Activated CD4-positive, alpha-beta T cell treated with anti-CD3 and anti-CD28 coated beads, Interleukin-2, amount 10 ng/mL, durations not matched to agents 24 days and 14 days (primary cell): Measurements from ENCODE around the gene ELOVL5. TPM values are rescaled to one million over a fixed set of nuclear protein-coding genes. Genes with fewer than 3 reads are reported as not detected.
A peak's percentile ranks its signal among the peaks of the same experiment; 100 is the strongest.
"Not testable (repeated sequence)": the region's sequence is repeated elsewhere in the genome, so short reads cannot be mapped to it uniquely, and the experiment has no call there.

ENCODE experiments used
- DNase-seq: peaks from one replicate; pipeline ENCODE4 v3.0.0; 2022
- H3K27ac Mint-ChIP-seq: one replicate; pipeline ENCODE4 v1.8.0; 2022; ENCODE audit warnings: mild to moderate bottlenecking, mixed read lengths
- H3K27me3 Mint-ChIP-seq: one replicate; pipeline ENCODE4 v1.8.0; 2022; ENCODE audit warnings: mixed read lengths
- H3K36me3 Mint-ChIP-seq: one replicate; pipeline ENCODE4 v1.8.0; 2022; ENCODE audit warnings: low read depth, mild to moderate bottlenecking, mixed read lengths
- H3K4me1 Mint-ChIP-seq: one replicate; pipeline ENCODE4 v1.8.0; 2021; ENCODE audit warnings: mixed read lengths
- H3K4me3 Mint-ChIP-seq: one replicate; pipeline ENCODE4 v1.8.0; 2022; ENCODE audit warnings: mild to moderate bottlenecking, moderate library complexity, mixed read lengths
- H3K9me3 Mint-ChIP-seq: one replicate; pipeline ENCODE4 v1.8.0; 2021; ENCODE audit warnings: mixed read lengths
- intact Hi-C: fragments of 100-400 bp; cut with micrococcal nuclease; formaldehyde crosslinking; loops from one replicate; pipeline ENCODE4 v1.15.1; 2023
- total RNA-seq: library from RNA; stranded (reverse); gene quantifications from 2 replicates; pipeline ENCODE4 v1.2.3, GENCODE V29; 2022

Gene ELOVL5
- total RNA-seq, 1 donor from 2014 or later: 126 TPM

- peaks cover 21% of the 10 kb centered on the region for H3K27me3 Mint-ChIP-seq
- peaks cover 34% of the 10 kb centered on the region for H3K4me1 Mint-ChIP-seq
- DNase-seq: no peak
- intact Hi-C loops: loop anchor here (2.0 to 5.0 kb wide), 3 partner anchors 177 to 1064 kb away; partner anchors contain the start of genes GCLC and MCM3
- H3K36me3 Mint-ChIP-seq: peaks cover 19% of the 10 kb centered on the region
- H3K27ac Mint-ChIP-seq: peak overlapping the region; percentile 92
- peak overlapping the region; percentile 93 for H3K4me3 Mint-ChIP-seq
- no peaks in the 10 kb centered on the region for H3K9me3 Mint-ChIP-seq
Observed at GRCh38 chr6:53349209-53349693, 501 bp upstream of the ELOVL5 start.

GRCh38 chr6:53347921-53348370, 804 bp downstream of the ELOVL5 start:
- Mint-ChIP-seq H3K9me3 (no peaks in the 10 kb centered on the region), H3K4me1 (peaks cover 46% of the 10 kb centered on the region), H3K4me3 (peak overlapping the region; percentile 93), H3K27me3 (peaks cover 14% of the 10 kb centered on the region), H3K27ac (peak overlapping the region; percentile 89), H3K36me3 (peaks cover 20% of the 10 kb centered on the region)
- intact Hi-C loops: loop anchor here (1.0 to 5.0 kb wide), 6 partner anchors 11 to 1063 kb away; partner anchors contain the start of genes GCLC and MCM3
- peak; percentile 87 for DNase-seq

- Mint-ChIP-seq H3K27ac (peak overlapping the region; percentile 89), H3K4me3 (peak overlapping the region; percentile 93), H3K36me3 (peaks cover 20% of the 10 kb centered on the region), H3K9me3 (no peaks in the 10 kb centered on the region), H3K27me3 (peaks cover 9% of the 10 kb centered on the region), H3K4me1 (peaks cover 50% of the 10 kb centered on the region)
- intact Hi-C loops: loop anchor here (1.0 to 5.0 kb wide), 3 partner anchors 40 to 200 kb away; partner anchors contain the start of gene GCLC
- peak; percentile 84 for DNase-seq
Observed at GRCh38 chr6:53347250-53347920, 1.4 kb downstream of the ELOVL5 start.

- Mint-ChIP-seq H3K4me1 (peaks cover 62% of the 10 kb centered on the region), H3K36me3 (peaks cover 24% of the 10 kb centered on the region)
Observed at GRCh38 chr6:53346049-53346448, 2.7 kb downstream of the ELOVL5 start.

GRCh38 chr6:53344969-53345368, 3.8 kb downstream of the ELOVL5 start:
- Mint-ChIP-seq H3K36me3 (peaks cover 24% of the 10 kb centered on the region), H3K4me3 (peak overlapping the region; percentile 74), H3K27me3 (no peaks in the 10 kb centered on the region), H3K4me1 (peaks cover 67% of the 10 kb centered on the region), H3K9me3 (no peaks in the 10 kb centered on the region), H3K27ac (peak overlapping the region; percentile 74)
- intact Hi-C loops: loop anchor here (2.0 to 5.0 kb wide), 3 partner anchors 14 to 202 kb away; partner anchors contain the start of gene GCLC
- peak; percentile 69 for DNase-seq

More at GRCh38 chr6:53346049-53346448, 2.7 kb downstream of the ELOVL5 start:
- Mint-ChIP-seq H3K4me3 (peak overlapping the region; percentile 93), H3K27ac (peak overlapping the region; percentile 89)
- H3K27me3 Mint-ChIP-seq, DNase-seq, H3K9me3 Mint-ChIP-seq: not testable (repeated sequence)
- intact Hi-C loops: loop anchor here (5.0 kb wide), 2 partner anchors 174 to 201 kb away; partner anchors contain the start of gene GCLC

GRCh38 chr6:53343092-53343491, 5.7 kb downstream of the ELOVL5 start:
- H3K27ac Mint-ChIP-seq: no peak overlapping the region
- intact Hi-C loops: no loop called here
- no peaks in the 10 kb centered on the region for H3K27me3 Mint-ChIP-seq
- H3K4me3 Mint-ChIP-seq: no peak overlapping the region
- H3K4me1 Mint-ChIP-seq: peaks cover 71% of the 10 kb centered on the region
- H3K36me3 Mint-ChIP-seq: peaks cover 24% of the 10 kb centered on the region
- H3K9me3 Mint-ChIP-seq: no peaks in the 10 kb centered on the region
- DNase-seq: no peak

- intact Hi-C loops: no loop called here
- Mint-ChIP-seq H3K27ac (no peak overlapping the region), H3K4me3 (no peak overlapping the region)
Observed at GRCh38 chr6:53342217-53342616, 6.5 kb downstream of the ELOVL5 start.

GRCh38 chr6:53340536-53340935, 8.2 kb downstream of the ELOVL5 start:
- H3K4me1 Mint-ChIP-seq: peaks cover 79% of the 10 kb centered on the region
- peaks cover 21% of the 10 kb centered on the region for H3K36me3 Mint-ChIP-seq
- no peaks in the 10 kb centered on the region for H3K27me3 Mint-ChIP-seq
- H3K27ac Mint-ChIP-seq: no peak overlapping the region
- intact Hi-C loops: no loop called here
- H3K4me3 Mint-ChIP-seq: no peak overlapping the region
- peak; percentile 37 for DNase-seq
- no peaks in the 10 kb centered on the region for H3K9me3 Mint-ChIP-seq

More at GRCh38 chr6:53342217-53342616, 6.5 kb downstream of the ELOVL5 start:
- H3K9me3 Mint-ChIP-seq: no peaks in the 10 kb centered on the region
- H3K36me3 Mint-ChIP-seq: peaks cover 29% of the 10 kb centered on the region
- H3K4me1 Mint-ChIP-seq: peaks cover 79% of the 10 kb centered on the region
- no peaks in the 10 kb centered on the region for H3K27me3 Mint-ChIP-seq
- no peak for DNase-seq

GRCh38 chr6:53339424-53339823, 9.3 kb downstream of the ELOVL5 start:
- Mint-ChIP-seq H3K27me3 (no peaks in the 10 kb centered on the region), H3K36me3 (peaks cover 16% of the 10 kb centered on the region), H3K9me3 (no peaks in the 10 kb centered on the region), H3K4me1 (peaks cover 77% of the 10 kb centered on the region), H3K27ac (no peak overlapping the region), H3K4me3 (no peak overlapping the region)
- no peak for DNase-seq
- intact Hi-C loops: loop anchor here (10.0 kb wide), 2 partner anchors 345 to 945 kb away; partner anchors contain the start of gene GSTA4

GRCh38 chr6:53338304-53338703, 10.4 kb downstream of the ELOVL5 start:
- peaks cover 14% of the 10 kb centered on the region for H3K36me3 Mint-ChIP-seq
- no peaks in the 10 kb centered on the region for H3K9me3 Mint-ChIP-seq
- H3K27me3 Mint-ChIP-seq: no peaks in the 10 kb centered on the region
- H3K4me1 Mint-ChIP-seq: peaks cover 73% of the 10 kb centered on the region
- no peak for DNase-seq
- intact Hi-C loops: loop anchor here (10.0 kb wide), 2 partner anchors 344 to 944 kb away; partner anchors contain the start of gene GSTA4
- H3K4me3 Mint-ChIP-seq: peak overlapping the region; percentile 31
- H3K27ac Mint-ChIP-seq: peak overlapping the region; percentile 35

- peak overlapping the region; percentile 97 for H3K27ac Mint-ChIP-seq
- peaks cover 68% of the 10 kb centered on the region for H3K4me1 Mint-ChIP-seq
- no peak for DNase-seq
- intact Hi-C loops: loop anchor here (10.0 kb wide), 2 partner anchors 341 to 941 kb away; partner anchors contain the start of gene GSTA4
- peaks cover 23% of the 10 kb centered on the region for H3K36me3 Mint-ChIP-seq
- H3K27me3 Mint-ChIP-seq: no peaks in the 10 kb centered on the region
- no peaks in the 10 kb centered on the region for H3K9me3 Mint-ChIP-seq
- H3K4me3 Mint-ChIP-seq: peak overlapping the region; percentile 81
Observed at GRCh38 chr6:53336070-53336469, 12.7 kb downstream of the ELOVL5 start.

- no peaks in the 10 kb centered on the region for H3K27me3 Mint-ChIP-seq
- H3K4me3 Mint-ChIP-seq: peak overlapping the region; percentile 81
- peak; percentile 92 for DNase-seq
- peaks cover 67% of the 10 kb centered on the region for H3K4me1 Mint-ChIP-seq
- peaks cover 27% of the 10 kb centered on the region for H3K36me3 Mint-ChIP-seq
- intact Hi-C loops: loop anchor here (1.0 to 10.0 kb wide), 6 partner anchors 12 to 941 kb away; partner anchors contain the start of genes ELOVL5 and GSTA4
- peak overlapping the region; percentile 97 for H3K27ac Mint-ChIP-seq
- H3K9me3 Mint-ChIP-seq: no peaks in the 10 kb centered on the region
Observed at GRCh38 chr6:53335224-53335994, 13.3 kb downstream of the ELOVL5 start.
